Left lung (tissue), 10 donors: ENCODE data around the gene GPR78. TPM values are rescaled to one million over a fixed set of nuclear protein-coding genes. Genes with fewer than 3 reads are reported as not detected.

Experiments used
- ATAC-seq: fragments of 200-7000 bp; cut with Tn5 transposase; one replicate; pipeline ENCODE4 v1.9.1; 2020; ENCODE audit warnings: moderate library complexity
- DNase-seq, 4 donors: peaks; one replicate each; pipeline ENCODE4 v3.0.0-alpha.2; 2013 to 2020
- H3K27ac ChIP-seq, 2 donors: fragments of 200-600 bp; sonication (generic) in 1 of 2; one replicate each; pipeline versions ENCODE4 v1.5.0 to v1.8.0; 2020 to 2021
- H3K27me3 ChIP-seq, 2 donors: fragments of 200-600 bp; sonication (generic) in 1 of 2; one replicate each; pipeline versions ENCODE4 v1.5.0 to v1.8.0; 2020 to 2021
- H3K36me3 ChIP-seq, 2 donors: fragments of 200-600 bp; sonication (generic) in 1 of 2; one replicate each; pipeline versions ENCODE4 v1.5.0 to v1.8.0; 2020 to 2021
- H3K4me1 ChIP-seq, 2 donors: fragments of 200-600 bp; one replicate each; pipeline ENCODE4 v1.8.0; 2021
- H3K4me3 ChIP-seq, 2 donors: fragments of 200-600 bp; sonication (generic) in 1 of 2; one replicate each; pipeline versions ENCODE4 v1.5.0 to v1.8.0; 2020 to 2021; ENCODE audit warnings: mild to moderate bottlenecking in 1 of 2
- H3K9me3 ChIP-seq, 2 donors: fragments of 200-600 bp; sonication (generic) in 1 of 2; one replicate each; pipeline versions ENCODE4 v1.5.0 to v1.8.0; 2020 to 2021
- CTCF ChIP-seq, 2 donors: fragments of 200-600 bp; sonication (generic) in 1 of 2; IDR thresholded peaks; one replicate each; pipeline versions ENCODE4 v1.5.0 to v1.8.0; 2021; ENCODE audit warnings: antibody characterized with exemption in 2 of 2
- intact Hi-C, 2 donors: fragments of 100-400 bp; cut with DNase I; formaldehyde crosslinking; loops; one replicate each; pipeline versions ENCODE4 v1.11.2 to v1.14.2; 2022
- polyA plus RNA-seq, 6 donors: library from polyadenylated mRNA; unstranded; fragments of 120-200 nt; gene quantifications; one replicate each; pipeline ENCODE4 v1.2.1, GENCODE V29; 2013; ENCODE audit not compliant: insufficient read length in 6 of 6
- total RNA-seq, 2 donors: library from RNA; stranded (reverse); fragmentation: NEBNext Ultra II Directional; extraction: Animal tissue kit (Norgen Biotek cat#: 25700); gene quantifications; one replicate each; pipeline ENCODE4 v1.2.1, GENCODE V29; 2021
- donor health status: DM: no; HTN: yes; CAD: no.
- donor health status: DM: no; HTN: no; CAD: no.

GPR78 gene
- total and polyA plus RNA-seq, 8 donors = 0.07 to 0.67 (median 0.11) TPM

- no peak overlapping the region for H3K4me3 ChIP-seq
- DNase-seq (peak in 1 of 4 donors; percentile 24), ATAC-seq (no peak)
- H3K27ac ChIP-seq = no peak overlapping the region
- H3K9me3 ChIP-seq = no peaks in the 10 kb centered on the region
- no peaks in the 10 kb centered on the region for H3K4me1 ChIP-seq
- intact Hi-C loops = no loop called here
- no peak for TF ChIP-seq CTCF (IDR thresholded peaks at IDR 0.05)
- peaks cover 11 to 92% of the 10 kb centered on the region in 2 donors for H3K27me3 ChIP-seq
- H3K36me3 ChIP-seq = no peaks in the 10 kb centered on the region
Observed at GRCh38 chr4:8582941-8583654, 2.9 kb downstream of the GPR78 start.

DNA sequence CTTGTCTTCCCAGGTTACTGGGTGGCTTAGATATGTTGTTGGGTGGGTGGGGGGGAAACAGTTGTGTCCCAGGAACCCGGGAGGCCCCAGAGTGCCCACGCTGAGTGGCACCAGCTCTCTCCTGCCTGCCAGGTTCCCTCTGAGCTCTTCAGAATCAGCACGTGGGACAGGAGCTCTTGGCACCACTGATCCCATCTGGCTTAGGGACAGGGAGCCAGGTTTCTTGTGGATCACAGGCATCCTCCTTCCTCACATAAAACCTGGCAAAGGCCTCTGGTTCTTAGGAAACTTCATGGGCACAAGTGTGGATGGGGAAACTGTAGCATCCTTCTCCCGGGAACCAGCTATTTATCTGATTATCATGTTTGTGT, 3.4 kb downstream of the GPR78 start:
- ATAC-seq (no peak), DNase-seq (no peak)
- Histone ChIP-seq H3K36me3 (no peaks in the 10 kb centered on the region), H3K4me3 (no peak overlapping the region), H3K27ac (no peak overlapping the region), H3K4me1 (no peaks in the 10 kb centered on the region), H3K9me3 (no peaks in the 10 kb centered on the region), H3K27me3 (peaks cover 11 to 92% of the 10 kb centered on the region in 2 donors)
- no peak for TF ChIP-seq CTCF (IDR thresholded peaks at IDR 0.05)
- intact Hi-C loops = no loop called here

DNA sequence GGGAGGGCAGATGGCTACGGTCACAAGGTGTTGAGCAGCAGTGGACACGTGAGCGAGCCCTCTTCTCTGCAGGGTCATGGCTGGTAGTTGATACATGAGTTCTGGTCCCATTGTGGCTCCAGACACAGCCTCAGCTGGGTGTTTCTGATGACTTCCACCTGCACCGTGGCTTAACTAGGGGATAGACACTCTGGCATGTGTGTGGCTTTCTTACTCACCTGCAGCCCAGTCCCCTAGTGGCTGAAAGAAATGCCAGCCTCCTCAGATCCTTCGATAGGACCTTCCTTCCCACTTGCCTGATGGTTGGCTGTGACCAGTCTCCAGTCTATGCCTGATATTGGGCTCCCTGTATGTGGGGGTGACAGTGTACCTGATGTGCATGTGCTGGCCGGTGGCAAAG, 5.0 kb downstream of the GPR78 start:
- H3K36me3 ChIP-seq = no peaks in the 10 kb centered on the region
- peaks cover 11 to 91% of the 10 kb centered on the region in 2 donors for H3K27me3 ChIP-seq
- DNase-seq (no peak), ATAC-seq (no peak)
- intact Hi-C loops = no loop called here
- no peaks in the 10 kb centered on the region for H3K9me3 ChIP-seq
- H3K4me3 ChIP-seq = no peak overlapping the region
- no peak for TF ChIP-seq CTCF (IDR thresholded peaks at IDR 0.05)
- H3K27ac ChIP-seq = no peak overlapping the region
- no peaks in the 10 kb centered on the region for H3K4me1 ChIP-seq

DNA sequence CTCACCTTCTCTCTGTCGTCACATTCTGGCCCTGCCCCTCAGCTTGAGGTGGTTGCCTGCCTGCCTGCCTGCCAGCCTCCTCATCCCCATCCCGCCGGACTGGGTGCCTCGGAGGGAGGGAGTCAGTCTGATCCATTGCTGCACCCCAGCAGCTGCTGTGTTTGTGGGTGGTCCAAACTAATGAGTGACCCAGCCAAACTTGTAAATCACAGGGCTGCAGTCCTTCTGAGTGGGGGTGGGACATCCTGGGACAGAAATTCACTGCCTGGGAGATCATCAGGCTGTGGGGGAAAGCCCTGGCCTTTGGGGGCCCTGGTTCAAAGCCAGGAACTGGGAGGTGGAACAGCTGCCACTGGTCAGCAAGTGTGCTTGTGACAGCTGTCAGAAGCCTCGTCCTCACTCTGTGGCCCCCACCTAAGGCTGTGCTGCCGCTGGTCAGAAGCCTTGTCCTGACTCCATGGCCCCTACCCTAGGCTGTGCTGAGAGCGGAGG, 5.6 kb downstream of the GPR78 start:
- Histone ChIP-seq H3K36me3 (no peaks in the 10 kb centered on the region), H3K4me1 (no peaks in the 10 kb centered on the region), H3K27ac (no peak overlapping the region), H3K4me3 (no peak overlapping the region), H3K9me3 (no peaks in the 10 kb centered on the region), H3K27me3 (peaks cover 10 to 91% of the 10 kb centered on the region in 2 donors)
- no peak for ATAC-seq
- intact Hi-C loops = no loop called here
- peak in 1 of 4 donors; percentile 54 for DNase-seq
- no peak for TF ChIP-seq CTCF (IDR thresholded peaks at IDR 0.05)

DNA sequence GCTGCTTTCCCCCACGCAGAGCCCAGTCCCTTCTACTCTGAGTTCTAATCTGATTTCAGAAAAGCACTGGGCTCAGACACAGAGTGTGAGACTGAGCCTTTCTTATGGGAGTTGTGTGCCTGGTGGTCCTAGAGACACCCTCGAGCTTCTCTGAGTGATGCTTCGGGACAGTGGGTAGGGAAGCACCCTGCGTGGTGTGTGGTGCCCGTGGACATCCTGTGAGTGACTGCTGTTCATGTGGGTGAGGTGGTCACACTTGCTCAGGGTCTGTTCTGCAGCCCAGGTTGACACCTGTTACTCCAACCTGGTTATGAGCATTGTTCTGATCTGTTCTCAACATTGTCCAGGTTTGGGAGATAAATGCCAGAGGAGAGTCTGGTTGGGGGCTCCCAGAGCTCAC, 6.1 kb downstream of the GPR78 start:
- Histone ChIP-seq H3K9me3 (no peaks in the 10 kb centered on the region), H3K27me3 (peaks cover 5 to 91% of the 10 kb centered on the region in 2 donors), H3K4me3 (no peak overlapping the region), H3K27ac (no peak overlapping the region), H3K4me1 (no peaks in the 10 kb centered on the region), H3K36me3 (no peaks in the 10 kb centered on the region)
- no peak for DNase-seq
- no peak for TF ChIP-seq CTCF (IDR thresholded peaks at IDR 0.05)
- intact Hi-C loops = no loop called here
- no peak for ATAC-seq
